Pulmonary artery endothelial cell (primary cell): ENCODE results near the gene SLC25A21. TPM values are rescaled to one million over a fixed set of nuclear protein-coding genes. Genes with fewer than 3 reads are reported as not detected.
"Not testable (repeated sequence)": the region's sequence is repeated elsewhere in the genome, so short reads cannot be mapped to it uniquely, and the experiment has no call there.

Experiments
- DNase-seq: peaks from one replicate; pipeline ENCODE4 v3.0.0-alpha.2; 2011; ENCODE audit warnings: low read depth, low spot score
- total RNA-seq: library from RNA; depleted of rRNA; stranded (reverse); fragments of >200 nt; gene quantifications from 2 replicates; pipeline ENCODE4 v1.2.3, GENCODE V29; 2014

The SLC25A21 gene
- total RNA-seq, 1 donor from 2014 or later: 2.2 TPM

DNA sequence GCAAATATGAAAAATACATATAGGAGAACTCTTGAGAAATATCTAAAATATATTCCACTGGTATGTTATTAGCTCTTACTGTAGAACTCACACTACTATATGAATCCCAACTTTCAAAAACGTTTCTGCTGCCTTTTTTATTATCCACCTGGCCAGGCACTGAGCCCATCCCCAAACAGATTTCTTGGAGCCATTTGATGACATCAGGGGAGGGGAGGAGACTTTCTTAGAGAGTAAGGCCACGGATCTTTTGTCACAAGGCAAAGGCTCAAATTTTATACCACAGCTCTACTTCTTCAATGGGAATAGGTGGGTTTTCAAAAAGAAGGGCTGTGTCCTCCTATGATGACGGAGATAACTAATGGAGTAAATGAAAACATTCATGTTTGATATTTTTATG lies 83.0 kb downstream of the SLC25A21 start:
- no peak for DNase-seq

DNA sequence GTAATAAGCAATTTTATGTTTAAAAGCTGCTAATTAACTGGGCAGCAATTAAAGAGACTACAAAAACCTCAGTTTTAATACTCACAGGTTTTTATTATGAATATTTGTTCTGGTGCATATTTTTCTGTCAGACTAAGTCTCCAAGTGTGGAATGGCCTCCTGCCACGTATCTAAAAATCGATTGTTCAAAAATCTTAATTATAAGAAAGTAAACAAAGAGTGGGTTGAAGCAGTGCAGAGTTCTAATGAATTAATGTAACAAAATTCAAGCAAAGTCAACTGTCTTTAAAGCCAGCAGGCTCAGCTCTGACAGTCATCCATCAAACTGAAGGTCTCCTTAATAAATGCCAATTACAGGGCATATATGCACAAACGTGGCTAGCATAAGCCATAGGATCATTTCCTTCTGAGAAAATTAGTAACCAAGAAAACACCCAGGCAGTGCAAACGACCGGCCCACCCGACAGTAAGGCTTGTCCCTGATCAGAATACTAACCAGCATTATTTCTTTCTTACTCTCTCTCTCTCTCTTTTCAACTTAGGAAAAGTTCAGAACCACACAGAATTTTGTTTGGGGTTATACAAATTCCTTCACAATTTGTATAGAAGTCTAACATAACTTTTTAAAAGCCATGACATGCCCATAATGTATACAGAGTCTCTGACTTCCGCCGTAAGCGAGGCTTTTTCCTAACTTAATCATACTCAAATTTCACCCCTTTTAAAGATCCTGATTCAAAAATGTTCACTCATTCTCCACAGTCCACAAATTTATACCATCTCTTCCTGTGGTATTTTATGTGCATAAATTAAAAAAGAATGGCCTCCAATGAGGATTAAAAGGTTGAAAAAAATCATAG lies 83.8 kb downstream of the SLC25A21 start:
- no peak for DNase-seq

DNA sequence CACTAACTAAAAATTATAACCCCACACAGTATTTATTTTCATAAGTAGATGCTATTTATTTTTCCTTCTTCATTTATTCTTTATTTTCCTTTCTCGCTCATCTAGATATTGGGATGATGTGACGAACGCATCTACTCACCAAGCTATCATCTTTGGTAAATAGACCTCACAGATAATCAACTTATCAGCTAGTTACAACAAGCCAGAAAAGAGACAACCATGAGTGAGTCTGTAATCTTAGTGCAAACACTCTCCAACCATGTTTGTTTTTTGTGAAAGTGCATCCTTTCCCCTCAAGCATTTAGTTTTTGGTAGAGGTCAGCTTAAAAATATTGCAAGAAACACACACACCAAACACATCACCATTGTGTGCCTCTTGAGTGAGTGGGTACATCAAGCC lies 84.9 kb downstream of the SLC25A21 start:
- DNase-seq: no peak

DNA sequence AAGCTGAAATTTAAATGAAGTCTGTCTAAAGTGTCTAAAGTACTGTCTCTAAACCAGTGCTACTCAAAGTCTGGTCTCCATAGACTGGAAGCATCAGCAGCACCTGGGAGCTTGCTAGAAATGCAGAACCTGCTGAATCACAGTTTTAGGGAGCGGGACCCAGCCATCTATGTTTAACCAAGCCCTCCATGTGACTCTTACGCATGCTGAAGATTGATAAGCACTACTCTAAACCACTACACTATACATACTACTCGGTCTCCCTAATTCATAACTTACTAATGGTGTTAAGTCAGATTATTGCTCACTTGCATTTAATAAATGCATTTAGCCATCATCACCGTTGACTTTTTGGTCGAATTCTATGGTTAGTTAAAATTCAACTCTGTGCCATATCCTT lies 88.8 kb downstream of the SLC25A21 start:
- DNase-seq: no peak

DNA sequence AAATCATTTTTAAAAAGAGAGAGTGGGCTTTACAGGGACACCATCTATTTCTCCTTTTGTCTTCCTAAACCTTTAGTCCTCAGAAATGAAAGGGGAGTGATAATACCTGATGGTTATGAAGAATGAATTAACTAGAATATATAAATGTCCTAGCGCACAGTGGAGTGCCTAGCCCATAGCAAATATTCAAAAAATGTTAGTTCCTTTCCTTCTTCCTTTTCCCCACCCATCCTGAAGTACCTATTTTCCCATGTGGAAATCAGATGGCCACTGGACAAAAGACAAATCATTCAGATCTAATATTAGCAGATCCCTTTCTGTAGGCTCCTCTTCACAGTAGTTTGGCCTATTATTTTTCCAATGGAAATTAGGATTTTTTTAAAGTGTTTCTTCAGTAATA lies 90.0 kb downstream of the SLC25A21 start:
- DNase-seq: no peak

DNA sequence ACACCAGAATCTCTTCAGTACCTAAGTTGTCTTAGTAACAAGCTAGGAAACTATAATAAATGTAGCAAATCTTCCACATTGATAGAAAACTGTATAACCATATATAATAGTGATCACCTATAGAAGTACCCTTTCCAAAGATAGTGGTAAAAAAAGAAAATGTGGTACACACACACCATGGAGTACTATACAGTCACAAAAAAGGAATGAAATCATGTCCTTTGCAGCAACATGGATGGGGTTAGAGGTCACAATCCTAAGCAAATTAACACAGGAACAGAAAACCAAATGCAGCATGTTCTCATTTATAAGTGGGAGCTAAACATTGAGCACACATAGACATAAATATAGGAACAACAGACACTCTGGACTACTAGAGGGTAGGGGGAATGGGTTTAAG lies 90.5 kb downstream of the SLC25A21 start:
- no peak for DNase-seq

DNA sequence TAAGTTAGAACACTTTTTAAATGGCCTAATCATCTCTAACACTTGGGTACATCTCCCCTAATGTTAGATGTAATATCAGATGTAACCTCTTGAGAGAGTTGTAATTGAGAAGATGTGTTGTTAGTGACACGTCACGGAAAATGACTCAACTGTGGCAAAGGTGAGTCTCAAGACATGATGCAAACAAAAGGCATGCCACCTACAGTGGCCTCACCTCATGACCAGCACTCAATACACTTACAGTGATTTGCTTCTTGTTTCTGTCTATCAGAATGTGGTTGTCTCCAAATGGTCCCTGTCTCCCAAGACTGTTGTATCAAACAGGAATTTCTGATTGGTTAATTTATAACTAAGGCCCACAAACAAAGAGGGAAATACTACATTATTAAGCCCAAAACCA lies 91.2 kb downstream of the SLC25A21 start:
- no peak for DNase-seq

DNA sequence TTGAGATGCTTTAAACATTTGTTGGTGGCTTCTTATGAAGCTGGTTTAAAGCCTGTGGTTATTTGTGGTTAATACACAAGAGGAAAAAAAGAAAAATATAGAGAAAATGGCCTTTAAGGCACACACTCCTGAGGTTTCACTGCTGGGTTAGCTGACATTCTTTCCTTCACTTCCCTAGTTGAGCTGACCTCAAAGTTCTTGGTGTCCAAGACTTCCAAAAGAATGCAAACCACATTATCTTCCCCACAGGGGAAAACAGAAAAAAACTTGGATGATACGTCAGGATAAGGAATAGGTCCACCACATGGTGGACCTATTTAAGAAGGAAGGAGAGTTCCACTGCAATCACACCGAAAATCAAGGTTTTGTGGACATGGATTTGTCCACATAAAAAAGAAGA lies 94.3 kb downstream of the SLC25A21 start:
- DNase-seq: no peak

DNA sequence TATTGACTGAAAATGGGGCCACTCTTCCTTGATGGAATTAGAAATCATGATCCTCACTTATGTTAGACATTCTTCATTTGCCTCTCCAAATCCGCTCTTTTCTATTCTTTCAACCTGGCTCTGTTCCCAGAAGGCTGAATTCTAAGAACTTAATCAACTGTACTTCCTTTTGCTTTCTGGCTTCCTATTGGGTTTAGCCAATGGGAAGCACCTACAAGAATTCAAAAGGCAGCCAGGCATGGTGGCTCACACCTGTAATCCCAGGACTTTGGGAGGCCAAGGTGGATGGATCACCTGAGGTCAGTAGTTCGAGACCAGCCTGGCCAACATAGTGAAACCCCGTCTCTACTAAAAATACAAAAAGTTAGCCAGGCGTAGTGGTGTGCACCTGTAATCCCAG lies 98.1 kb downstream of the SLC25A21 start:
- not testable (repeated sequence) for DNase-seq

DNA sequence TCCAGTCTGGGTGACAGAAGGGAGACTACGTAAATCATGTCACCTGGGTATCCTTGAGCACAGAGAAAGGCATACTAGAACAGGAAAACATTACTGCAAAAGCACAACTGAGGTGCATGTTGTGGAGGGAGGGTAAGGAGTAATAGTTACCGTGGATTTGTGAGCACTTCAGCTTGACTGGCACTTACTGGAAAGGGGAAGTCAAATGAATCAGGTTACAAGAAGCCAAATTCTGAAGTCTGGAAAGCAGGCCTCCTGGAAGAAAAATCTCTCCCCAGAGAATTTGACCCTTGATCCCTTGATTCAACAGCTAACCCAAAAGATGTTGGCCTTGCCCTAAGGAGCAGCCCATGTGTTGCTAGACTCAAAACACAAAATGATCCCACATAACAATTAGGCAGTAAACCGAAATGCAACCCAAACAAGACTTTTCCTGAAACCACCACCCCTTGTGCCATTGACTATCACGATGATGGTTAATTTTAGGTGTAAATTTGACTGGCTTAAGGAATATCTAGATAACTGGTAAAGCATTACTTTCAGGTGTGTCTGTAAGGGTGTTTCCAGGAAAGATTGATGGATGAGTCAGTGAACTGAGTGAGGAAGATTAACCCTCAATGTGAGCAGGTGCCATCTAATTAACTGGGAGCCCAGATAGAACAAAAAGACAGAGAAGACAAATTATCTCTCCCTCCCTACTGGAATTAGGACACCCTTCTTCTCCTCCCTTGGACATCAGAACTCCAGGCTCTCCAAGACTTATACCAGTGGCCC lies 108.8 kb downstream of the SLC25A21 start:
- DNase-seq: no peak

DNA sequence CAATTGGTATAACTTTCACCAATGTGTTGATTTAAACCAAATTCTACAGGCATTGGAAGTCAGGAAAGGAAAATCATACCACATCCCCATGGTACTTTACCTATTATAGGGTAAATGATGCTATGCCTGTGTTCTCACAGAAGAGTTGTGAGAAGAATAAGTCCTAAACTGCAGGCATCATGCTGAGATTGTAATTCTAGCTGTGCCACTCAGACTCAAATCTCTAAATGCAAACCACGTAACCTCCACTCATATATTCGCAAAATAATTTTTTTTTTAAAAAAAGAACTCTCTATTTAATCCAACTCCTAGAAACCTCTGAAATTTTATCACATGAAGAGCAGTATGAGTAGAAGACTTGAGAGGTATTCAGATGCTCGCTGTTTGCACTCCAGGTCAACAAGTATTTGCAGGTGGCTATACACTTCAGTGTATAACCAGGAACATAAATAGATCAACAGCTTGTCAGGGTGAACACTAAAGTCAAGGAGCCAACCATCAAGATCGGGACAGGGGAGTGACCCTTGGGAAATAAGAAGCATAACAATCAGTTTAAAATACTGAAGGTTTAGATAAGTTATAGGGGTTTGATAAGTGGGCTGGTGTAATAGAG lies 110.1 kb downstream of the SLC25A21 start:
- no peak for DNase-seq

DNA sequence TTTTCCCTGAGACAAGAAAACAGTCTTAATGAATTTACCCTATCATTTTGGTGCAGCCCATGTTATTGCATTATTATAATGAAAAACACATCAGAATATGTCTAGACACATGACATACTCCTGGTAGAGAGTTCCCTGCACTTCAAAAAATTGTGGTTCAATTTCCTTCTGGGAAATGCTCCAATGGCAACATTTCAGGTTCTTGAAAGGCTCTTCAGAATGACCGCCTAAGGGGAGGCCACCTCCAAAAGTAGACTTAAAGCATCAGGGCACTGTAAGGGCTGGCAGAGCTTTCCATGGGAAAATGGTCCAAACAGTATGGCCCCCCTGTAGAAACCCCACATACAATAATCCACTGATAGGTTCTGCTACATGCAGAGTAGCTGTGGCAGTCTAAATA lies 110.7 kb downstream of the SLC25A21 start:
- DNase-seq: no peak

DNA sequence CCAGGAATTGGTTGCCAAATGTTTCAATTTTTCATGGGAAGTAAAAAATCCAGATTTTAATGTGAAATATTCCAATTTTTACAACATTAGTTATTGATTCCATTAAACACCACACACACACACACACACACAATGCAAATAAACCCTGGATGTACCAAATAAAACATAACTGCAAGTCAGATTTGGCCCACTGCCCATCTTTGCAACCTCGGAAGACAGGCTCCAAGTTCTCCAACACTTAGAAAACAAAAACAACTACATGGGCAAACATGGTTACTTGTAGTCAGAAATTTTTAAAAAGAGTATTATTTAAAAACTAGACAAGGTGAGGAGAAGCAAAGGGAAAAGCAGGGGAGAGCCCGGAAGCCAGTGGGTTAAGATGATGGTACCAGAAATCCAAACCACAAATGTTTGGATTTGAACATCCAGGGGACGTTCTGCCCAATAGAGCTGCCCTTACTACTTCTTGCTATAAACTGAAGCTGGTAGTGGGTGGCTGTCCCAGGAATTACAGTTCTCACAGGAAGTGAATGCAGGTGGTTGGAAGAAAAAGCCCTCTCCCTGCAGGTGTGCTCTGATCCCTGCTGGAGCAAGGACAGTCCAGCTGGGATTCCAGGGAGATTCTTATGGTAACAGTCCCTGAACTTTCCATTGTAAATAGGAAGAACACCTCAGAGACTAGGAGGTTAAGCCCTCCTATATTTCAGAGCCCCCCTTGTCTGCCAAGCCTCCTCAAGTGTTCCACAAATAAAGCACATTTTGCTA lies 111.7 kb downstream of the SLC25A21 start:
- DNase-seq: no peak

DNA sequence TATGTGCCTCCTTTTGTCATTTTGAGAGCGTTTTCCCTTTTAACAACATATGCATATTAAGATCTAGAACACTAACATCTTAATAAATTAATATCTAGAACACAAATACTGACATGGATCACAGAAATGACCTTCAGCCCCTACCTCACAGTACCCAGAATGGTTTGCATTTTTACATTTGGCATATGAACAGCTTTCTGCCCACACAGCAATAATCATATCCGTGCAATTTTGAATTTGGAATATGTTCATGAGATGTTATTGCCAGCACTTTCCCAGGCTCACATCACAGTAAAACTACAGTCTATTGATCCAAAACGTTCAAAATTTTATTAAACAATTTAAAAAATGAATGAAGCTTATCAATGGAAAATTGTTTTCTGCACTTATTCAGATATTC lies 114.6 kb downstream of the SLC25A21 start:
- no peak for DNase-seq

DNA sequence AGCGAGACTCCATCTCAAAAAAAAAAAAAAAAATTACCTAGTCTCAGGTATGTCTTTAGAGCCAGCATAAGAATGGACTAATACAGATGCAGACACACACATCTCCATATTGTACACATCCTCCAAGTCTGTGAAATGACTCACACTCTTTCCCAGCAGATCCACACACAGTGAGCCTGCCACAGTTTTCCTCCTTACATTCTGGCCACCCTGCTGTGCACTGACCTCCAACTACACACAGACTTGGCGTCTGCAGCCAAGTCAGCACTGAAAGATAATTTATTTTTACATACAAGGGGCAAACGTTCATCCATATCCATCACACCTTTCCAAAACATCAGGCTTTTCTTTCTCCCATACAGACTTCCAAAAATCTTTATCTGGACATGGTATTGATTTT lies 115.9 kb downstream of the SLC25A21 start:
- DNase-seq: no peak

DNA sequence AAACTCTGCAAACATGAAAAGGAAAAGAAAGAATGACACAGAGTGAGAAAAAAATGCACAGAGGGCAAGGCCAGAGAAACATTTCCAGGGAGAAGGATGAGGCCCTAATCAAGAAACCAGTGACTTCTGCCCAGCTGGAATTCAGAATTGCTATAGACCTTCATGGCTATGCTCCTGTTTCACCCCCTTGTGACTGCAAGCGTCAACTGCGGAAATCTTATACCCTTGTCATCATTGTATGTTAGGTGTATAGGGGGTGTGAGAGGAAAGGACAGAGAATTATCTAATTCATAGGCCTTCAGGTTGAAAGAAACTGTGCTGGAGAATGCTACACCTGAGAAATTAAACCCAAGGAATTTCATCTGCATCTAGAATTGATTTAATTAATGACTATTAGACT lies 117.5 kb downstream of the SLC25A21 start:
- no peak for DNase-seq

DNA sequence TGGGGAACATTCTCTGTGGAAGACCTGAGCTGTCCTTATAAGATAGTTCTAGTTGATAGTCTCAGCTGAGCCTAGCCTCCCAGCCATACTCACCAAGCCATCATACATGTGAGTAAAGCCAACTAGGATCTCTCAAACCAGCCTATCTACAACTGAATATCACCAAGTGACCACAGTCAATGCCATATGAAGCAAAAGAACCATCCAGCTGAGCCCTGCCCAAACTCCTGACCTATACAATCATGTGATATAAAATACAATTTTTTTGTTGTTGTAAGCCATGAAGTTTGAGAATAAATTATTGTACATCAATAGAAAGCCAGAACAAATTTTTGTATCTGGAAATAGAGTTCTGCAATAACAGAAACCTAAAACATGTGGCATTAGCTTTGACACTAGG lies 118.3 kb downstream of the SLC25A21 start:
- DNase-seq: no peak

DNA sequence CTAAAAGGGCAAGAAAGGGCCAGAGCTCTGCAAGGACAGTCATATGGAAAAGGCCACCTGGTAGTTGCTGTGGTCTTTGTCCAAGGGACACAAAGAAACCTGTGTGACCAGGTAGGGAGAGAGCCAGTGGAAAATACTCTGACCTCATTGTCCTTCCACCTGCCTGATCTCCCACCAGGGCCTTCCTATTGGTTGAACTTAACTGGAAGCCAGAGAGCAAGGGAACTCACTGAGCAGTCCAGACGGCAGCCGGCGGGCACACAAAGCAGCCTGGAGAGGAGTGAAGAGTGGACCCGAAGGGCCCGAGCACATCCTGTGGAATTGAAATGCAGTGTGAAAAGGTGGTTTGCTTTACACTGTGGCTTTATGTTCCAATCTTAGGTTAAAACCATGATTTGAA lies 120.7 kb downstream of the SLC25A21 start:
- no peak for DNase-seq

DNA sequence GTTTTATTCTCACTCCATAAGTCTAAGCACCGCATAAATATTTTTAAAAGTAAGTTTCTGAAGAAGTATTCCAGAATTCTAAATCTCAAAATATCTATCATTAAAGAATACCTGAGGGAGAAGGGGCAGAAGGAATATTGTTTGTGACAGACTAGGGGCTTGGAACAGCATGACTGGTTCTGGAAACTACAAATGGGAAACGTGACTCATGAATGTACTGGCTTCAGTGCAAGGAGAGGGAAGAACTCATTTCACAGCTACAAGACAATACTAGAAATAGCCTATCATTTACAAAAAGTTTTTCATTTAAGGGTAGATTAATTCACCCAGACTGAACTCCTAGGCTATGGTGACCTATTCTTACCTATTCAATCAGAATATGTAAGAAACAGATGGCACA lies 121.3 kb downstream of the SLC25A21 start:
- no peak for DNase-seq

DNA sequence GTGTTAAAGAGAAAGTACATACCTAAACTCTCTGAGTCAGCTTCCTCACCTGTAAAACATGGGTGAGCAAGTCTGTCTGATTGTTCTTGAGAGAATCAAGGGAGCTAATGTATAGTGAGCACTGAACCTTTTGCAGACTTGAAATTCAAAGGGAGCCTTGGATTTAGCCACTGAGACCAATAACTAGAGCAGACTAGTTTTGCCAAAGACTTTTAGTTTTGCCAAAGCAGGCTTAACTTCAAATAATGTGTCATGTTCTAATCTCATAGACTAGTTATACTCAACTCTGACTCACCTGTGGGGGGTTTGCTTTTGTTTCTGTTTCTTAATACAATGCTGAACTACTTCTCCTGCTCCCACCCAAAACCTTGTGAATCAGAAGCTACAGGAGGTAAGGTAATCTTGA lies 123.7 kb downstream of the SLC25A21 start:
- no peak for DNase-seq

DNA sequence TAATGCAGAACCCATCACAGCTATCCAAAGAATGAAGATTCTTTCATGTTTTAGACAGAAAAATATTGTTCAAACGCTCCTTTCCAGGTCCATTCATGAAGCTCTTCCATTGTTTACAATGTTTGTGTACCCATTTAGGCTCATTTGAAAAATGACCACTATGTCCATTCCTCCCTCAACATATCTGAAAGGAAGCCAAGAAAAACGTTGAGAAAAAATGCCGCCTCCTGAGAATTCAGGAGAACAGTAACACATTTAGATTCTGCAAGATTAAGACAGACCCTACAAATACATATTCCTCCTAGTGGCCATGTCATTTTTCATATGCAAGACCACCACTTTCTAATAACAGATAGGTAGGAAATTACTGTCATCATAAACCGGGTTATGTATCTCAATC lies 124.4 kb downstream of the SLC25A21 start:
- no peak for DNase-seq

DNA sequence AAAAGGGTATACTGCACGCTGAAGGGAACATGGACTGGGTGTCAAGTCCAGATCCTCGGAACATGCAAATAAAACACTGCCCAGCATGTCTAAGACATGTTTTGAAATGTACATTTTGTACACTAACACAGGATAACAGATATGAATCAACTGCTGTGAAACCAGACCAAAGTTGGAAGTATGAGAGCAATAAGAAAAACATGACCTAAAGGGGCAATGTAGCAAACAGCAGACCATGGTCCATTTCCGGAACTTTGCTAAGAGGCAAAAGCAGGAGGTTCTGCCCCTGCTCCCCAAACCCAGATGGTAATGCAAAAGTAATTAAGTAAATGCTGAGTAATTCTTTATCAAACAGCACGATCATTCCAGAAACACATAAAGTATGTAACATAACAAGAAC lies 125.2 kb downstream of the SLC25A21 start:
- no peak for DNase-seq
